Stimulated activated CD4-positive, alpha-beta T cell treated with anti-CD3 and anti-CD28 coated beads, TNF-alpha, amount 100 ng/mL, for 4 hours (primary cell): ENCODE results near the gene ASPHD1.
A peak's percentile ranks its signal among the peaks of the same experiment; 100 is the strongest.
"Not testable (repeated sequence)": the region's sequence is repeated elsewhere in the genome, so short reads cannot be mapped to it uniquely, and the experiment has no call there.

Source experiments
- DNase-seq, 3 experiments: peaks; one replicate each; pipeline ENCODE4 v3.0.0-alpha.2; 2020; ENCODE audit warnings: low read depth in 3 of 3

ASPHD1 gene, protein sequence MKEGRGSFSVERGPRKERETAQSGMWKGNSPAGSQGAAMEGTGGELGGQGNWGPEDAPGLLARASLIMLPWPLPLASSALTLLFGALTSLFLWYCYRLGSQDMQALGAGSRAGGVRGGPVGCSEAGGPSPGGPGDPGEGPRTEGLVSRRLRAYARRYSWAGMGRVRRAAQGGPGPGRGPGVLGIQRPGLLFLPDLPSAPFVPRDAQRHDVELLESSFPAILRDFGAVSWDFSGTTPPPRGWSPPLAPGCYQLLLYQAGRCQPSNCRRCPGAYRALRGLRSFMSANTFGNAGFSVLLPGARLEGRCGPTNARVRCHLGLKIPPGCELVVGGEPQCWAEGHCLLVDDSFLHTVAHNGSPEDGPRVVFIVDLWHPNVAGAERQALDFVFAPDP

DNA sequence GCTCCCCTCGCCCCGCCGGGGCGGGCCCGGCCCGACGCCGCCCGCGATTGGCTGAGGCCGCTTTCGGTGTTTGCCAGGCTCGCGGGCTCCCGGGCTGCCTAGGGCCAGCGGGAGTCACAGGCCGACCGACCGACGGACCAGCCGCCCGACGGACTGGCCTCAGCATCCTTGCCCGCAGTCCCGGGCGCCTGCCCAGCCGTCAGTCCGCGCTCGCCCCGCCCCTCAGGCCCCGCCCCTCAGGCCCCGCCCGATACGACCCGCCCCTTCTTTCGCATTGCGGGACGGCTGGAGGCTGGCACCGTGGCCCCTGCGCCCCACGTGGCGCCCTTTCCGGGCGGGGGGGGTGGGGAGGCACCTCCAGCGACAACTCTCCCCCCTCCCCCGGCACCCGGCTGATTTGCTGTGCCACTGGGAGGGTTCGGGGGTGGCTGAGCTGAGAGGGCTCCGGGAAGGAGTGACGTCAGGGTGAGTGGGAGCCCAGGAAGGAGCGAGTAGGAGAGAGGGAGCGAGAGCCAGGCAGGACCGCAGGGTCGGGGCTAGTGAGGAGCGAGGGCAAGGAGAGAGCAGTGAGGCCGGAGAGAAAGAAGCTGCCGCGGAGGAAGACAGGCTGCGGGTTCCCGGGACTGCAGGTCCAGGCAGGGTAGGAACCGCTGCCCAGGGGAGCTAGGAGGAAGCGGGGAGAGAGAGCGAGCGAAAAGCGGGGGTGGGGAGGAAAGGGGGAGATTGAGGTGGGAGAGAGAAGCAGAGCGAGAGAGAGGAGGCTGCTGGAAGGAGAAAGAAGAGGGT, at the start of gene ASPHD1:
ASPHD1 (plus strand) TSS at position 387 of the 786 bp plus-strand sequence. CDS start 484 bp downstream, outside the sequence.
- peak; percentile 44 to 78 (median 56) for DNase-seq

DNA sequence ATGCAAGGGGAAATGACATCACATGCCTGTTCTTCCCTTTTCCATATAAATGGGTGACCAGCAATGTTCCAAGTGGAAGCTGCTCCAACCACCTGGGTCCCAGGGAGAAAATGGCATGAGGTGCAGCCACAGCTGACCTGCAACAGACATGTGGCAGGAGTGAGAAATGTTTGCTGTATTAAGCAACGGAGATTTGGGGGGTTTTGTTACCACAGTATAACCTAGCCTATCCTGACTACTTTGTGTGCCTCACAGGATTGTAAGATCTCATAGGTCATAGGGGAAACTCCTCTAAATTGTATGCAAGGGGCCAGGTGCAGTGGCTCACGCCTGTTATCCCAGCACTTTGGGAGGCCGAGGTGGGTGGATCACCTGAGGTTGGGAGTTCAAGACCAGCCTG, 49.3 kb upstream of the ASPHD1 start:
- no peak for DNase-seq

DNA sequence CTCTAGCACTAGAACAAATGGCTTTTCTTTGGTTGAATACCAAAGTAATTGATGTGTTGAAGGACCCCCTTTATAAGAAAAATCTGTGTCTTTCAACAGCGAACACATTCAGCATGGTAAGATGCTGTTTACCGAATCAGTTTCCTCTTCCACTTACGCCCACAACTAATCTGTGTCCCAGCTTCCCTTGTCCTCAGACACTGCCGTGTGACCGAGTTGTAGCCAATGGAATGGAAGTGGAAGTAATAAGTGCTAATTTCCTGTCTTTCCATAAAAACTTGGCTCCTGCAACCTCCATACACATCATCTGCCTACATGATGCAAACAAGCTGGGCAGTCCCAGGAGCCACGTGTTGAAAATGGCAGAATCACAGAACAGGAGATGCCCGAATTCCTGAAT, 47.6 kb upstream of the ASPHD1 start:
- DNase-seq: no peak

DNA sequence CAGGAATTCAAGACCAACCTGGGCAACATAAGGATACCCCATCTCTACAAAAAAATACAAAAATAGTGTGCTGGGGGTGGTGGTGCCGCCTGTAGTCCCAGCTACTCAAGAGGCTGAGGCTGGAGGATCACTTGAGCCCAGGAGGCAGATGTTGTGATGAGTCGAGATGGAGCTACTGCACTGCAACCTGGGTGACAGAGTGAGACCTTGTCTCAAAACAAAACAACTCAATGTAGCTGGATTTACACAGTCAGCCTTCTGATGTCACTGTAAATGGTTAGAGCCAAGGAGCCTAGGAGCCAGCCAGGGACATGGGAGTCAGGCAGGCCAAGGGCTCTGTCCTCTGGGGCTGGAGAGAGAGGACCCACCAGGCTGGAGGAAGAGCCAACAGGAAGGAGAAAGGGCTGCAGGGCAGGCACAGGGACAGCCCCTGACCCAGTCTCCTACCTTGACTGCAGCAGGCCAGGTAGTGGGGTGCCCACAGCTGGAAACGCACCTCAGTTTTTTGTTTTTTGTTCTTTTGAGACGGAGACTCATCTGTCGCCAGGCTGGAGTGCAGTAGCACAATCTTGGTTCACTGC, 45.7 kb upstream of the ASPHD1 start:
- no peak for DNase-seq

DNA sequence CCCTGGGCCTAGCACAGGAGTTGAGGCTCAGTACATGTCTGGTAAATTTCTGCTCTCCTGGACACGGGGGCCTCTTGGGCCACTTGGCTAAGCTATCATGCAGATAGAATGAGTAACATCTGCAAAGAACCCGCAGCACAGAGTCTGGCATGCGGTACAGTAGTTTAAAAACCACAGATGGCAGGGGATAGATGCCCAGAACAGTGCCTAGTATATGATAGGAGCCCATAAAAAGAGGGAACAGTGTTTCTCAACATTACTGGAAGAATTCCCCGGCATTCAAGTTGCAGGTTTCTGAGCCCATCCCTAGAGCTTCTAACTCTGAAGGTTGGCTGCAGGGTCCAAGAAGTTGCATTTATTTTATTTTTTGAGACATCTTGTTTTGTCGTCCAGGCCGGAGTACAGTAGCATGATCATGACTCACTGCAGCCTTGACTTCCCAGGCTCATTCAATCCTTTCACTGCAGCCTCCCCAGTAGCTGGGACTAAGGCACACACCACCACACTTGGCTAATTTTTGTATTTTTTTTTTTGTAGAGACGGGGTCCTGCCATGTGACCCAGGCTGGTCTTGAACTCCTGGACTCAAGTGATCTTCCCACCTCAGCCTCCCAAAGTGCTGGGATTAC, 43.0 kb upstream of the ASPHD1 start:
- DNase-seq: no peak

DNA sequence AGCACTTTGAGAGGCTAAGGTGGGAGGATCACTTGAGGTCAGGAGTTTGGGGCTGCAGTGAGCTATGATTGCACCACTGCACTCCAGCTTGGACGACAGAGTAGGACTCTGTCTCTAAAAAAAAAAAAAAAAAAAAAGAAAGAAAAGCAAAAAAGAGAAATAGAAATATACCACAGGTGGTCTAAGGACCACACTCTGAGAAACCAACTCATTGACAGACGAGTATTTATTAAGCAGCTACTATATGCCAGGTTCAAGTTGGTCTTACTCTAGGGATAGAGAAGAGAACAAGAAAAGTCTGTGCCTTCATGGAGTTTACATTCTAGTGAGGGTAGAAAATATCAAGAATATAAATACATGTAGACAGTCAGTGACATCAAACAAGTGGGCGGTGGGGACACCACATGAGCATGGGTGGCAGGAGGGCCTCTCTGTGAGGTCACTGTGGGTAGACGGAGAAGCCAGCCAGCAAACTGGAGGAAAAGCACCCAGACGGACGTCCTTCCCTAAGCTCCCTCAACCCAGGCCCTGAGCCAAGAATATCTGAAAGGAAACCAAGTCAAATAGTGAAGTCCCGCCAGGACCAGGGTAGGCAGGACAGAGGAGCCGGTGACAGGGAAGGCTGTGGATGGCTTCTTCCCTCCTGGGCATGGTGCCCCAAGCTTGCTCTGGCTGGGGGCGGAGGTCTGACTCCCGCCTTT, 42.0 kb upstream of the ASPHD1 start:
- no peak for DNase-seq

DNA sequence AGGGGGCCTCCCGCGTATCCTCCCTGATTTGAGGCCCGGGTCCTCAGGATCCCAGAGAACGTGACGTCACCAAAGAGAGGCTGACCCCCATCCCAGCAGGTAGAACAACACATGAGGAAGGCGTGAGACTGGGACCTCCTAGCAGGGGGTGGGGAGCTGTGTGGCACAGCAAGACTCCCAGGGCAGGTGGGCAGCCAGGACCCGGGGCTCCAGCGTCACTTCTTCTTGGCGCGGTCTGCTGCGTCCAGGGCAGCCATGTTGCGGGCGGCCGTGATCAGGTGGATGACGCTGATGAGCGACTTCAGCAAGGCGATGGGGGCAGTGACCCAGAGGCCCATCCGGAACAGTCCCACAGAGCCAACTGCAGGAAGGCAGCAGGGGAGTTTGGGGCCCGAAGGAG, 41.3 kb upstream of the ASPHD1 start:
- DNase-seq: no peak

DNA sequence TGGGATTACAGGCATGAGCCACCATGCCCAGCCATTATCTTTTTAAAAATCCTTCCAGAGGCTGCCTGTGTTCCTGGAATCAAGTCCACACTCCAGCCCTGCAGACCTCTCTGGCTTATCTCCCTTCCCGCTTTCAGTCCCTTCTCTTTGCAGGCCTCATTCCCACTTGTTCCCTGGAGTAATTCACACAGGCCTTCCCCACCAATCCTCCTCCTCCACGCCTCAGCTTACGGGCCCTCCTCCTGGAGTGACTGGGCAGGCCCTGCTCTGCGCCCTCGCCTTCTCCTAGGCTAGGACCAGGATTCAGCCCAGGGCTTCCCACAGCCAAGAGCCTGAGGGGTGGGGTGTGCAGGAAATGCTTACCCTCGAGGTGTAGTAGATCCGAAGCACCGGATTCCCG, 40.1 kb upstream of the ASPHD1 start:
- no peak for DNase-seq

DNA sequence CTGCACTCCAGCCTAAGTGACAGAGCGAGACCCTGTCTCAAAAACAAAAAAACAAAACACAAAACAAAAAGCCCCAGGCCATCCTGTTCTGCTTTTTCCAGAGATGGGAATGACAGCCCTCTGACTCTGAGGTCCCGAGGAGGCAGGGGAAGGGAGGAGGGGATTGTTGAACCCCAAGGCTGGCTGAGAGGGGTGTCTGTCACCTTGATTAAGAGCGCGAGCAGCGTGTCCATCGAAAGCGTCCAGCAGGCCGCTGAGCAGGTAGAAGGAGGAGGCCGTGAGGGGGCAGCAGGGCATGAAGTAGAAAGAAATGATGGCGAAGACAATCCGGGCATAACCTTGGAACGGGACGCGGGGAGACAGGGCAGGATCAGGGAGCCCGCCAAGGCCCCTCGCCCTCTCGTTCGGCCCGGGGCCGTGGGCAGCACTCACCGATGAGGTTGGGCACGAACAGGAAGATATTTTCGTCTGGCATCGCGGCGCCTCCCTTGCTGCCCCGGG, 37.9 kb upstream of the ASPHD1 start:
- no peak for DNase-seq

DNA sequence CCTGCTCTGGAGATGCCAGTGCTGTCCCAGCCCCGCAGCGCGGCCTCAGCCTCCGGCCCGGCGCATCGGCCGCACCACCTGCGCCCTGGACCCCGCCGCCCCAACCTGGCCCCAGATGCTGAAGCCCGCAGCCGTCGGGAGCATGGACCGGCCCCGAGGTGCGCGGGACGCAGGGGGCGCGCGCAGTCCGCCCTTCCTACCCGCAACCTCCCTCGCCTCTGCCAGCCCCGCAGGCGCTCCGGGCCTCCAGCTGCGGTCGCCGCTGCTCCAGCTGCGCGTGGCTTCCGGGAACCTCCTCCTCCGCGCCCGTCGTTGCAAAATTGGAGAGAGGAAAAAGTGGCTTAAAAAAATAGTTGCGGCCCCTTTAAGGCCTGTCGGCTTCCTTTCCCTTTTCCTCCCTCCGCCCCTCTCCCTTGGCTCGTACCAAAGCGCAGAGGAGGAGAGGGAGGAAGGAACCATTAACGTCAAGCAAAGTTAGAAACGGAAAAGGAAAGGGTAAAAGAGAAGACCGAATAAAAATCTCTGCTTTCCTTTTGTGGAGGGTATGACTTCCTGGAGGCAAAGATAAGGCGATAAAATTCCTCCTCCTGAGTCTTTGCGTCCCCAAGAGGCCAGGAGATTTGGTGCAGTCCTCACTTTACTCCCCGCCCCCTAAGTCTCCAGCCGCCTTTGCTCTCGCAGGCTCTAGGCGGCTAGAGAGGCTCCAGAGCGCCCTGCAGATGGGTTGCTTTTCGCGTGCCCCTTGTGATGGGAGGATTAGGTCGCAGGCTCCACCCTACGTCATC, 37.2 kb upstream of the ASPHD1 start, which contains the start of gene CDIPT:
CDIPT (minus strand) TSS at position 343 of the 785 bp plus-strand sequence. CDS start 369 bp downstream, outside the sequence.
- DNase-seq: peak; percentile 71 to 90 (median 87)

DNA sequence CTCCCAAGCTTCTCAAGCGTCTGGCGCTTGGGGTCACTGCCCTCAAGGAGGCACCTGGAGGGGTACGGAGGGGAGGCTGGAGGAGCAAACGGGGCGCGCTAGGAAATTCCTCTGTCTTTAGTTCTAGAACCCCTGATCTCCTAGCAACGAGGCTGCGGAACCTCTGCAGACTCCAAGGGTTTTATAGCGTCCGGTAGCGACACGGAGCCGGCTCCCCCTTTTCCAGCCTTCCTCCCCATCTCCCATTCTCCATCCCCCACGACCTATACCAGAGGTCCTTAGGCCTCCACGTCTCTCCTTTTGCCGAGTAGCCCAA, 36.7 kb upstream of the ASPHD1 start:
- no peak for DNase-seq

DNA sequence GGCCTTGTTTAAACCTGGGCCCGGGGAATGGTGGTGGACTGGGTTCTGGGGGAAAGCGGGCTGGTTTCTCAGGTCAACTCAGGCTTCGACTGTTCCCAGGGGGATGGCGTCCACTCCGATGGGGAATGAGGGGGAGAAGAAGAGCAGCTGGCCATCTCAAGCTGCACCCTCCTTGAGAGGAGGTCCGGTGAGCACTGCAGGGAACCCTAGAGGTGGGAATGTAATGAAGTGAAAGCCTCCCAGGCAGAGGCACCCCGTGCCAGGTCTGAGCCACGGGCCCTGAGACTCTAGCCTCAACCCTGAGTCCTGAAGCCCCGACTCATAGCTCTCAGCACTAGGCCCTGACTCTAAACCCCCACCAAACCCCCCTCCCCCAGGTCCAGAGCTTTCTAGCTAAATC, 36.1 kb upstream of the ASPHD1 start:
- DNase-seq: no peak

DNA sequence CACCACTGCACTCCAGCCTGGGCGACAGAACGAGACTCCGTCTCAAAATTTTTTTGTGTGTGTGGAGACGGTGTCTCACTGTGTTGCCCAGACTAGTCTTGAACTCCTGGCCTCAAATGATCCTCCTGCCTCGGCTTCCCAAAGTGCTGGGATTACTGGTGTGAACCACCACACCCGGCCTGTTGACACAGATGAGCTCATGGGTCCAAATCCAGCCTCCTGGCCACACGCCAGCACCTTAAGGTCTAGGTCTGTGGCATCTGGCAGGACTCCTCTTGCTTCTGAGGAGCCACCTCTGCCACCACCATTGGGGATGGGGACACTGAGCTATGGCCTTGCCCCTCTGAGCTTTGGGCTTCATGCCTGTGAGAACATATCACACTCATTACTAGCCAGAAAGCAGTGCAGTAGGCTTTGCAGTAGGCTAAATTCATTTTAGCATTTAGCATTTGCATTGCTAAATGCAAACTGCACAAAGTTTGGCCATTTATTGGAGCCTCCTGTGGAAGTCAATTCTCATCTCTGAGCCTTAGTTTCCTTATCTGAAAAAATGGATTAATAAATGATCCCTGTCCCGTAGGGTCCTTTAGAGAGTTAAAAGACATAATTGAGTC, 31.8 kb upstream of the ASPHD1 start:
- DNase-seq: no peak

DNA sequence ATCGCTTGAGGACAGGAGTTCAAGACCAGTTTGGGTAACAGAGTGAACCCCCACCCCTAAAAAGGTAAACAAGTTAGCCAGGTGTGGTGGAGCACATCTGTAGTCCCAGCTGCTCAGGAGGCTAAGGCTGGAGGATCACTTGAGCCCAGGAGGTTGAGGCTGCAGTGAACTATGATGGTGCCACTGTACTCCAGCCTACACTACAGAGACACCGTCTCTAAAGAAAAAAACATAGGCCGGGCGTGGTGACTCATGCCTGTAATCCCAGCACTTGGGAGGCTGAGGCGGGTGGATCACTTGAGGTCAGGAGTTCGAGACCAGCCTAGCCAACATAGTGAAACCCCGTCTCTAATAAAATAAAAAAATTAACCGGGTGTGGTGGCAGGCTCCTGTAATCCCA, 31.2 kb upstream of the ASPHD1 start:
- DNase-seq: not testable (repeated sequence)

DNA sequence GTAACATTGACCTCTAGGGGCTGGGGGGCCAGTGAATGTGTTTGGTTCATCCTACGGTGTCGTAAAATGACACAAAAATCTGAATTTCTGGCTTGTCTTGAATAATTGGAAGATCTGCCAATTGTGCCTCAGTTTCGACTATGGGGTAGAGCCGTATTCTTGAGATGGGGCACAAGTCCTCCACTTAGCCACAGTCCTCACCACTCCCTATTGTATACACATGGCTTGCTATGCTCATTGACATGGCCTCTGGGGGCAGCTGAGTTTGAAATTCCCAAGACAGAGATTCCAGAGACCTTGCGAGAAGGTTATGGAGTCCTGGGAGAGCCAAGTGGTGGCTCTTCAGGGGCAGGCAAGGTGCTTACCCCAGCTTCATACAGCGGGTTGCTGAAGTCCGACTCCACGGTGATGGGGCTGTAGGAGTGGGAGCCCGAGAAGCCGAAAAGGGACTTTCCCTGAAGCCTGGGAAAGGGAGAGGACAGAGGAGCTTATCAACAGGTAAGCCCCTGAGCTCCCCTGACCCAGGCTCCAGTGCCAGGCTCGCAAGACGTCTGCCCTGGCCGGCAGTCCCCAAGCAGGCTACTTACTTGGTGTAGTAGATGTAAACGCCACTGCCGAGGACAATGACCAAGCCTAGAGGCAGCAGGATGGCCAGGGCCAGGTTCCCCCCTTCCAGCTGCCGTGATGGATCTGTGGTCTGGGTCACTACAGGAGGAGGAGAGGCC, 28.3 kb upstream of the ASPHD1 start:
- DNase-seq: no peak

DNA sequence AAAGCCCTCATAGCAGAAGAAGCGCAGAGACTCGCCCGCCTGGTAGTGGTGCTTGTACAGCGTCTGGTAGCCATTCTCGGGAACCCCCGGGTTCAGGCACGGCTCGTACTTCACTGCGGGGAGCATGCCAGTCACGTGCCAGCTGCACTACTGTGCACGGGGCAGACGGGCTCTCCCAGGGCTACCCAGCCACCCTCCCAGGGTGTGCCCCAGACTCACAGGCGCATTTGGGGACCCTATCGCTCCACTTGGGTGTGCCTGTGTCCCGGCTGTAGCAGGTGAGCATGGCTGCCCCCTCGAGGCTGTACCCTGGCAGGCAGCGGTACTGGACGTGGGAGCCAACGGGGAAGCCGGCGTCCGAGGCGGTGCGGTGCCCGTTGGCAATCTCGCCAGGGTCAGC, 27.0 kb upstream of the ASPHD1 start:
- DNase-seq: no peak

DNA sequence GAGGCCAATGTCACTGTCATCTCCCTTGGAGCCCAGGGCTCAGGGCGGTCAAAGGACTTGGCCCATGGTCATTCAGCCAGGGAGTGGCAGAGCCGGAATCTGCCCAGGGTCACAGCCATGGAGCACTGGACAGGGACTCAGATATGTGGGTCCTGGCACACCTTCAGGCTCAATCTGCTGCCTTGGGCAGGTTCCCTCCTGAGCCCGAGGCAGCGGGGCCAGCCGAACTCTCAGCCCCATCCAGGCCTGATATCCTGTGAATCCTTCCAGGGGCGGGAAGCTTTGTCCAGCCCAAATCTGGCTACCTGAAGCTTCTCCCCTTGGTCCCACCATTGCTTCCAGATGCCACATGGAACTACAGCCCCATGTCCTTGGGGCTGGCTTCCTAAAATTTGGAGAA, 25.1 kb upstream of the ASPHD1 start:
- no peak for DNase-seq

DNA sequence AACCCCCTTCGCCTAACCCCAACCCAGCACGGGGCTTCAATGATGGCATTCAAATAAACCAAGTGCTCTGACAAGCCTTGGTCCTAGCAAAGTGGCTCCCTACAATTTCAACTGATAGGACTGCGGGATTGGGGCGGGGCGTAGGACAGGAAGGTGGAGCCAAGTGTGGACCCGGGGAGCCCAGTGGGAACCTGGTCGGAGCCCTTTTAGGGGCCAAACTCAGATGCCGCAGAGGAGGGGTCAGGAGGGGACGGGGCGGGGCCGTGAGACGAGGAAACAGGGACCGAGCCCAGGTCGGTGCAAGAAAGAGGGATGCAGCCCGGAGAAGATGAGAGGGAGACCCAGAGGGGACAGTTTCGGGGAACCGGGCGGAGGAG, 24.1 kb upstream of the ASPHD1 start:
- DNase-seq: no peak

DNA sequence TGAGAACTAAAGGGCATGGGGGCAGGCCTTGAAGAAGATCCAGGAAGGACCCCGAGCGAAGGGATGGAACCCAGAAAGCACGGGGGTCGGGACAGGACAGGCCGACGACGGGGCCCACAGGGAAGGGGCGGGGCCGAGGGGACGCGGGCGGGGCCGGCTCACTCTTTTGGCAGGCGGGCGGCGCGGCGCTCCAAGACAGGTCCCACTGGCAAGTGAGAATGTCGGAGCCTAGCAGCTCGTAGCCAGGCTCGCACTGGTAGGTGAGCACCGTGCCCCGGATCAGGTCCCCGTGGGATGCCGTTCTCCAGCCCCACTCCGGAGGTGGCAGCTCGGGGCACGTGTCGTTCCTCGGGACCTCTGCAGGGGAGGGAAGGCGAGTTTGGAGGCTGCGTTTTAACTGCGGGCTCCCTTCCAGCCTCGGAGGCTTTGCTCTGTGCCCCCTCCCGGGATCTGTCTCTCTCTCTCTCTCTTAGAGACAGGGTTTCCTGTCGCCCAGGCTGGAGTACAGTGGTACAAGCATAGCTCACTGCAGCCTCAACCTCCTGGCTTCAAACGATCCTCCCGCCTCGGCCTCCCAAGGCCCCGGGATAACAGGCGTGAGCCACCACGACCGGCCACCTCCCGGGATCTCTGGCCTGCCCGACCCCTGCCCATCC, 23.6 kb upstream of the ASPHD1 start:
- peak in 1 of 3 experiments; percentile 7 for DNase-seq
